HepG2 (cell line): ENCODE measurements around the gene TF. TPM values are rescaled to one million over a fixed set of nuclear protein-coding genes. Genes with fewer than 3 reads are reported as not detected.

Experiments used
- FOSL2 ChIP-seq: sonication (generic); formaldehyde crosslinking; IDR thresholded peaks from 2 replicates; pipeline ENCODE4 v1.4.0; 2020; ENCODE audit warnings: missing genetic modification reagents
- HOMEZ ChIP-seq: IDR thresholded peaks from 2 replicates; pipeline ENCODE4 v1.6.1; 2016; ENCODE audit warnings: low read depth
- NFRKB ChIP-seq: fragments of 450-650 bp; IDR thresholded peaks from 2 replicates; pipeline ENCODE4 v1.6.1; 2017
- NKX3-1 ChIP-seq: sonication (generic); formaldehyde crosslinking; IDR thresholded peaks from 2 replicates; pipeline ENCODE4 v1.5.0; 2020; ENCODE audit warnings: missing genetic modification reagents
- NR0B2 ChIP-seq: sonication (generic); formaldehyde crosslinking; IDR thresholded peaks from 2 replicates; pipeline ENCODE4 v1.4.0; 2020; ENCODE audit warnings: mild to moderate bottlenecking, missing genetic modification reagents
- PAXIP1 ChIP-seq: sonication (generic); formaldehyde crosslinking; conservative IDR thresholded peaks from 2 replicates; pipeline ENCODE4 v1.4.0; 2020; ENCODE audit warnings: mild to moderate bottlenecking, missing genetic modification reagents, moderate library complexity
- PITX1 ChIP-seq: sonication (generic); formaldehyde crosslinking; IDR thresholded peaks from 2 replicates; pipeline ENCODE4 v1.5.1; 2020; ENCODE audit warnings: mild to moderate bottlenecking, missing genetic modification reagents
- RELA ChIP-seq: sonication (generic); formaldehyde crosslinking; IDR thresholded peaks from 2 replicates; pipeline ENCODE4 v1.4.0; 2020; ENCODE audit warnings: missing genetic modification reagents
- SETDB1 ChIP-seq: sonication (generic); formaldehyde crosslinking; IDR thresholded peaks from 2 replicates; pipeline ENCODE4 v1.5.1; 2020; ENCODE audit warnings: missing genetic modification reagents, mild to moderate bottlenecking, borderline replicate concordance
- TBP ChIP-seq: sonication (generic); formaldehyde crosslinking; IDR thresholded peaks from 2 replicates; pipeline ENCODE4 v1.5.0; 2020; ENCODE audit warnings: missing genetic modification reagents
- TCF7 ChIP-seq: sonication (generic); IDR thresholded peaks from 2 replicates; pipeline ENCODE4 v1.6.1; 2016; ENCODE audit warnings: antibody characterized with exemption, low read depth
- TOE1 ChIP-seq: sonication (generic); formaldehyde crosslinking; IDR thresholded peaks from 2 replicates; pipeline ENCODE4 v1.4.0; 2020; ENCODE audit warnings: mild to moderate bottlenecking, missing genetic modification reagents
- TRIM24 ChIP-seq: sonication (generic); formaldehyde crosslinking; IDR thresholded peaks from 2 replicates; pipeline ENCODE4 v1.8.0; 2022; ENCODE audit warnings: mild to moderate bottlenecking, missing genetic modification reagents
- ZNF260 ChIP-seq: sonication (generic); formaldehyde crosslinking; IDR thresholded peaks from 2 replicates; pipeline ENCODE4 v1.4.0; 2020; ENCODE audit warnings: missing genetic modification reagents, low read depth, mild to moderate bottlenecking, borderline replicate concordance
- ZNF281 ChIP-seq: sonication (generic); formaldehyde crosslinking; IDR thresholded peaks from 2 replicates; pipeline ENCODE4 v1.4.0; 2020; ENCODE audit warnings: missing genetic modification reagents, borderline replicate concordance
- ZNF512 ChIP-seq: sonication (generic); formaldehyde crosslinking; IDR thresholded peaks from 2 replicates; pipeline ENCODE4 v1.4.0; 2020; ENCODE audit warnings: mild to moderate bottlenecking, missing genetic modification reagents
- ZNF567 ChIP-seq: sonication (generic); formaldehyde crosslinking; IDR thresholded peaks from 2 replicates; pipeline ENCODE4 v1.8.1; 2023; ENCODE audit warnings: mild to moderate bottlenecking, missing genetic modification reagents, borderline replicate concordance
- polyA plus RNA-seq, 8 experiments: library from polyadenylated mRNA; depleted of rRNA in 3 of 8; stranded (reverse) in 7 of 8; unstranded in 1 of 8; fragments of >200 nt; fragmentation: Illumina TruSeq in 4 of 8; extraction: Trizol in 4 of 8; gene quantifications; 2 replicates each; pipeline versions ENCODE4 v1.2.1 to v1.2.3, GENCODE V29; 2011 to 2016; ENCODE audit warnings: low read depth in 4 of 8, missing spikeins in 1 of 8, mixed read lengths in 1 of 8; ENCODE audit not compliant: insufficient read depth in 1 of 8
- total RNA-seq, 5 experiments: library from RNA; depleted of rRNA; stranded (reverse); fragments of >200 nt; fragmentation: Illumina TruSeq; extraction: Trizol; gene quantifications; 2 replicates each; pipeline ENCODE4 v1.2.3, GENCODE V29; 2016; ENCODE audit warnings: low read depth in 1 of 5

TF gene
- total and polyA plus RNA-seq, 2 of the 13 experiments (the other 11 are each of a cell fraction or from before 2014, with no cell fraction given) = 10,074 to 11,821 TPM

GRCh38 chr3:133805702-133806475, 59.7 kb downstream of the TF start, which contains the start of gene SRPRB (continued):
- TF ChIP-seq ZNF512 (CRISPR knock-in tag) (no peak; the same call in 1 of the 2 replicates), TBP (CRISPR knock-in tag) (0 out of 2 replicates have a peak, but pooled peaks have one; percentile 36), NR0B2 (CRISPR knock-in tag) (peak; percentile 70; the same call in 1 of the 2 replicates), HOMEZ (CRISPR knock-in tag) (no peak), NFRKB (no peak), RELA (CRISPR knock-in tag) (no peak), SETDB1 (CRISPR knock-in tag) (no peak), NKX3-1 (CRISPR knock-in tag) (no peak; the same call in 1 of the 2 replicates), PAXIP1 (no peak), TOE1 (CRISPR knock-in tag) (no peak), PITX1 (CRISPR knock-in tag) (peak; percentile 90; the same call in 1 of the 2 replicates), TRIM24 (CRISPR knock-in tag) (no peak), ZNF260 (CRISPR knock-in tag) (no peak), ZNF281 (no peak), ZNF567 (CRISPR knock-in tag) (0 out of 2 replicates have a peak, but pooled peaks have one; percentile 70), FOSL2 (CRISPR knock-in tag) (peak; percentile 46; the same call in 1 of the 2 replicates), TCF7 (no peak)
